ENCODE results near the gene CHCHD3.
"Not testable (repeated sequence)": the region's sequence is repeated elsewhere in the genome, so short reads cannot be mapped to it uniquely, and the experiment has no call there.

The CHCHD3 gene

GRCh38 chr7:132915647-132916046 lies 166.2 kb downstream of the CHCHD3 start:
- no peaks in the 10 kb centered on the region; the same call in 1 of the 2 replicates for H3K36me3 ChIP-seq (ENCODE audit: control insufficient read depth, insufficient read depth, low read length)
- H3K4me3 ChIP-seq (replicated peaks; ENCODE audit: low read depth, low read length) = no peak overlapping the region
- no peak for DNase-seq (ENCODE audit: extremely low read depth, insufficient read length)
- H3K27me3 ChIP-seq (replicated peaks; ENCODE audit: control insufficient read depth, insufficient read depth, low read length) = no peaks in the 10 kb centered on the region
- no peak for TF ChIP-seq CTCF (IDR thresholded peaks at IDR 0.05; ENCODE audit: insufficient read depth, low read length, poor library complexity, severe bottlenecking)

DNA sequence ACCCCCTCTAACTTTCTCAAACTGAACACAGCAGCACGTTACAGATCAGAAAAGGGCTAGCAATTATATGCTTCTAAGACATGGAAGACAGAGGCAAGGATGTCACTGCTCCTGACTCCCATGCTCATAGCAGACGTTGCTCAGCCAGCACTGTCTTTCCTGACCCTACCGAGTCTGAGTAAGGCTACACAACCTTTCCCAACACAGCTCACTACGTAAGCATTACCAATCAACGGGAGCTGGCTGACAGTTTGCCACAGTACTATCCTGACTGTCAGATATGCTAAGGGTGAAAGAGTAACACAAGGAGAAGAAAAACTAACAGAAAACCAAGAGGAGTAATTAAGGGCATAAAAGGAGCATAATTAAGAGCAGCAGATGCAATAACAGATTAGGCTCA lies 171.2 kb downstream of the CHCHD3 start:
- Histone ChIP-seq H3K4me3 (replicated peaks; ENCODE audit: low read depth, low read length) (no peak overlapping the region), H3K27me3 (replicated peaks; ENCODE audit: control insufficient read depth, insufficient read depth, low read length) (no peaks in the 10 kb centered on the region), H3K36me3 (ENCODE audit: control insufficient read depth, insufficient read depth, low read length) (no peaks in the 10 kb centered on the region; the same call in 1 of the 2 replicates)
- no peak for TF ChIP-seq CTCF (IDR thresholded peaks at IDR 0.05; ENCODE audit: insufficient read depth, low read length, poor library complexity, severe bottlenecking)
- DNase-seq (ENCODE audit: extremely low read depth, insufficient read length) = no peak

- no peaks in the 10 kb centered on the region; the same call in 1 of the 2 replicates for H3K36me3 ChIP-seq (ENCODE audit: control insufficient read depth, insufficient read depth, low read length)
- H3K4me3 ChIP-seq (replicated peaks; ENCODE audit: low read depth, low read length) = no peak overlapping the region
- no peaks in the 10 kb centered on the region for H3K27me3 ChIP-seq (replicated peaks; ENCODE audit: control insufficient read depth, insufficient read depth, low read length)
- no peak for TF ChIP-seq CTCF (IDR thresholded peaks at IDR 0.05; ENCODE audit: insufficient read depth, low read length, poor library complexity, severe bottlenecking)
- no peak for DNase-seq (ENCODE audit: extremely low read depth, insufficient read length)
Measured at GRCh38 chr7:132907380-132907940, 174.4 kb downstream of the CHCHD3 start.

- Histone ChIP-seq H3K36me3 (ENCODE audit: control insufficient read depth, insufficient read depth, low read length) (no peaks in the 10 kb centered on the region; the same call in 1 of the 2 replicates), H3K27me3 (replicated peaks; ENCODE audit: control insufficient read depth, insufficient read depth, low read length) (no peaks in the 10 kb centered on the region), H3K4me3 (replicated peaks; ENCODE audit: low read depth, low read length) (no peak overlapping the region)
- TF ChIP-seq CTCF (IDR thresholded peaks at IDR 0.05; ENCODE audit: insufficient read depth, low read length, poor library complexity, severe bottlenecking) = no peak
- DNase-seq (ENCODE audit: extremely low read depth, insufficient read length) = no peak
Measured at GRCh38 chr7:132906193-132906835, 175.6 kb downstream of the CHCHD3 start.

GRCh38 chr7:132905136-132905535 lies 176.8 kb downstream of the CHCHD3 start:
- DNase-seq (ENCODE audit: extremely low read depth, insufficient read length); H3K36me3 ChIP-seq (ENCODE audit: control insufficient read depth, insufficient read depth, low read length); H3K27me3 ChIP-seq (replicated peaks; ENCODE audit: control insufficient read depth, insufficient read depth, low read length); H3K4me3 ChIP-seq (replicated peaks; ENCODE audit: low read depth, low read length): not testable (repeated sequence)

DNA sequence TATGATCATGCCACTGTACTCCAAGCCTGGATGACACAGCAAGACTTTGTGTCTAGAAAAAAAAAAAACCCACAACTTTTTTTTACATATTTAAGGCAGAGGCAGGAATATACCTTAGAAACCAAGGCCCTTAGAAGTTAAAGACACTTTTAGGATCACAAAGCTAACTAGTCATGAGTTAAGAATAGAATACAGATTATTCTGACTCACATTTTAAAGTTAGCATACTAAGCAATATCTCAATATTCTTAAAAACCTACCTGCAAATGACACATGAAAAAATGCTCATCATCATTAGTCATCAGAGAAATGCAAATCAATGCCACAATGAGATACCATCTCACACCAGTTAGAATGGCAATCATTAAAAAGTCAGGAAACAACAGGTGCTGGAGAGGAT lies 177.7 kb downstream of the CHCHD3 start:
- no peak for TF ChIP-seq CTCF (IDR thresholded peaks at IDR 0.05; ENCODE audit: insufficient read depth, low read length, poor library complexity, severe bottlenecking)
- no peak for DNase-seq (ENCODE audit: extremely low read depth, insufficient read length)
- Histone ChIP-seq H3K27me3 (replicated peaks; ENCODE audit: control insufficient read depth, insufficient read depth, low read length) (no peaks in the 10 kb centered on the region), H3K4me3 (replicated peaks; ENCODE audit: low read depth, low read length) (no peak overlapping the region), H3K36me3 (ENCODE audit: control insufficient read depth, insufficient read depth, low read length) (no peaks in the 10 kb centered on the region; the same call in 1 of the 2 replicates)

- not testable (repeated sequence) for DNase-seq (ENCODE audit: extremely low read depth, insufficient read length); H3K27me3 ChIP-seq (replicated peaks; ENCODE audit: control insufficient read depth, insufficient read depth, low read length); H3K36me3 ChIP-seq (ENCODE audit: control insufficient read depth, insufficient read depth, low read length); H3K4me3 ChIP-seq (replicated peaks; ENCODE audit: low read depth, low read length)
Measured at GRCh38 chr7:132902294-132902693, 179.6 kb downstream of the CHCHD3 start.

Measured in GM06990 (cell line).